ENCODE results near the gene CALD1.

CALD1 gene

GRCh38 chr7:134997214-134997885, 217.9 kb downstream of the CALD1 start:
- no peak for DNase-seq (ENCODE audit: low read depth, low spot score)

GRCh38 chr7:134999136-134999535, 219.7 kb downstream of the CALD1 start:
- DNase-seq (ENCODE audit: low read depth, low spot score), result no peak

GRCh38 chr7:135001390-135002165, 222.1 kb downstream of the CALD1 start:
- DNase-seq (ENCODE audit: low read depth, low spot score), result no peak

- DNase-seq (ENCODE audit: low read depth, low spot score), result no peak
Observed at GRCh38 chr7:135012229-135012628, 232.8 kb downstream of the CALD1 start.
